ENCODE data around the gene MSI2.

DNA sequence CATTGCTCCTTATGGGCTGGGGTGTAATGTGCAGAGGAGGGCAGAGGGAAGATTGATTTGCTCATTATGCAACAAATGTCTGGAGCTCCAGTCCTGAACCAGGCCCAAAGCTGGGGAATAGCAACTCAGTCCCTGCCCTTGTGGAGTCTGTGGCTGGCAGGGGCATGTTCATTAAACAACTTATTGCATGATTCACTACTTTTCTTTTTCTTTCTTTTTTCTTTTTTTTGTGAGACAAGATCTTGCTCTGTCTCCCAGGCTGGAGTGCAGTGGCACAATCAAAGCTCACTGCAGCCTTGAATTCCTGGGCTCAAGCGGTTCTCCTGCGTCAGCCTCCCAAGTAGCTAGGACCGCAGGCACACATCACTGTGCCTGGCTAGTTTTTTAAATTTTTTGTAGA, 23.1 kb downstream of the MSI2 start:
- TF ChIP-seq EP300 (IDR thresholded peaks at IDR 0.05) (no peak), POLR2AphosphoS5 (IDR thresholded peaks at IDR 0.05) (no peak)
- TF ChIP-seq, protein P1, sequence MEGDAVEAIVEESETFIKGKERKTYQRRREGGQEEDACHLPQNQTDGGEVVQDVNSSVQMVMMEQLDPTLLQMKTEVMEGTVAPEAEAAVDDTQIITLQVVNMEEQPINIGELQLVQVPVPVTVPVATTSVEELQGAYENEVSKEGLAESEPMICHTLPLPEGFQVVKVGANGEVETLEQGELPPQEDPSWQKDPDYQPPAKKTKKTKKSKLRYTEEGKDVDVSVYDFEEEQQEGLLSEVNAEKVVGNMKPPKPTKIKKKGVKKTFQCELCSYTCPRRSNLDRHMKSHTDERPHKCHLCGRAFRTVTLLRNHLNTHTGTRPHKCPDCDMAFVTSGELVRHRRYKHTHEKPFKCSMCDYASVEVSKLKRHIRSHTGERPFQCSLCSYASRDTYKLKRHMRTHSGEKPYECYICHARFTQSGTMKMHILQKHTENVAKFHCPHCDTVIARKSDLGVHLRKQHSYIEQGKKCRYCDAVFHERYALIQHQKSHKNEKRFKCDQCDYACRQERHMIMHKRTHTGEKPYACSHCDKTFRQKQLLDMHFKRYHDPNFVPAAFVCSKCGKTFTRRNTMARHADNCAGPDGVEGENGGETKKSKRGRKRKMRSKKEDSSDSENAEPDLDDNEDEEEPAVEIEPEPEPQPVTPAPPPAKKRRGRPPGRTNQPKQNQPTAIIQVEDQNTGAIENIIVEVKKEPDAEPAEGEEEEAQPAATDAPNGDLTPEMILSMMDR (IDR thresholded peaks at IDR 0.05): no peak

Data from gastroesophageal sphincter (tissue), 3 donors.